ENCODE measurements around the gene GCN1.

DNA sequence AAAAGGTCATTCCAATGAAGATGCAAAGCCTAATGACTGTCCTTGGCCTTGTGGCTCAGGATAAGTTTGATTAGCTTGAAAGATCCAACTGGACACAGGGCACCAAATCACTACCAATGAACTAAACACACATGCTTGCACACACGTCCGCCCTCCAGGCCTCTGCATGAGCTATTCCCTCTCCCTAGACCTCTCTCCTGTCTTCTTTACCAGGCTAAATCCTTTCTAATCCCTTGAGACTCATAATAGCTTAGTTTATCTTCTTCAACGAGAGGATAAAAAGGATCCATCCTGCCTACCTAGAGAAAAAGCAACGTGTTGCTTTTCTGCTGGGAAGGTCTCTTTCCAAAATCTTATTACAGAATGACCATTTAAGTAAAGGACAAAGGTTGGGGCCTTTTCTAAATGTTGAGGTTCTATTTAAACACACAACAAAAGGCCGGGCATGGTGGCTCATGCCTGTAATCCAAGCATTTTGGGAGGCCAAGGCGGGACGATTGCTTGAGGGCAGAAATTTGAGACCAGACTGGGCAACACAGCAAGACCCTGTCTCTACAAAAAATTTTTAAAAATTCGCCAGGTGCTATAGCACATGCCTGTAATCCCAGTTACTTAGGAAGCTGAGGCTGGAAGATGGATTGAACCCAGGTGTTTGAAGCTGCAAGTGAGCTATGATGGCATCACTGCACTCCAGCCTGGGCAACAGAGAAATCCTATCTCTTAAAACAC is 48.6 kb upstream of the GCN1 start:
- TF ChIP-seq, protein P1, sequence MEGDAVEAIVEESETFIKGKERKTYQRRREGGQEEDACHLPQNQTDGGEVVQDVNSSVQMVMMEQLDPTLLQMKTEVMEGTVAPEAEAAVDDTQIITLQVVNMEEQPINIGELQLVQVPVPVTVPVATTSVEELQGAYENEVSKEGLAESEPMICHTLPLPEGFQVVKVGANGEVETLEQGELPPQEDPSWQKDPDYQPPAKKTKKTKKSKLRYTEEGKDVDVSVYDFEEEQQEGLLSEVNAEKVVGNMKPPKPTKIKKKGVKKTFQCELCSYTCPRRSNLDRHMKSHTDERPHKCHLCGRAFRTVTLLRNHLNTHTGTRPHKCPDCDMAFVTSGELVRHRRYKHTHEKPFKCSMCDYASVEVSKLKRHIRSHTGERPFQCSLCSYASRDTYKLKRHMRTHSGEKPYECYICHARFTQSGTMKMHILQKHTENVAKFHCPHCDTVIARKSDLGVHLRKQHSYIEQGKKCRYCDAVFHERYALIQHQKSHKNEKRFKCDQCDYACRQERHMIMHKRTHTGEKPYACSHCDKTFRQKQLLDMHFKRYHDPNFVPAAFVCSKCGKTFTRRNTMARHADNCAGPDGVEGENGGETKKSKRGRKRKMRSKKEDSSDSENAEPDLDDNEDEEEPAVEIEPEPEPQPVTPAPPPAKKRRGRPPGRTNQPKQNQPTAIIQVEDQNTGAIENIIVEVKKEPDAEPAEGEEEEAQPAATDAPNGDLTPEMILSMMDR (IDR thresholded peaks at IDR 0.05; ENCODE audit: poor library complexity): no peak
- TF ChIP-seq EZH2phosphoT487 (IDR thresholded peaks at IDR 0.05; ENCODE audit: low read depth, severe bottlenecking, unreplicated experiment): no peak
